C4-2B (cell line): Measurements from ENCODE around the gene RASGEF1B.
A peak's percentile ranks its signal among the peaks of the same experiment; 100 is the strongest.

Experiments used
- H3K27ac ChIP-seq: fragments of 450-650 bp; 2 replicates; pipeline ENCODE4 v1.5.1; 2017
- CTCF ChIP-seq: fragments of 450-650 bp; conservative IDR thresholded peaks from 2 replicates; pipeline ENCODE4 v1.5.1; 2017; ENCODE audit warnings: mild to moderate bottlenecking
- ZFX ChIP-seq: fragments of 450-650 bp; IDR thresholded peaks from 2 replicates; pipeline ENCODE4 v1.6.1; 2017

Gene RASGEF1B

GRCh38 chr4:81468678-81469077, 3.0 kb downstream of the RASGEF1B start:
- no peak overlapping the region for H3K27ac ChIP-seq
- TF ChIP-seq CTCF (no peak), ZFX (no peak)

GRCh38 chr4:81467672-81467964, 4.1 kb downstream of the RASGEF1B start:
- no peak overlapping the region for H3K27ac ChIP-seq
- TF ChIP-seq ZFX (no peak), CTCF (peak; percentile 66)

GRCh38 chr4:81466841-81467671, 4.7 kb downstream of the RASGEF1B start:
- no peak for TF ChIP-seq ZFX
- peak; percentile 86 for TF ChIP-seq CTCF
- no peak overlapping the region for H3K27ac ChIP-seq

GRCh38 chr4:81465406-81466340, 6.0 kb downstream of the RASGEF1B start:
- H3K27ac ChIP-seq, result no peak overlapping the region
- no peak for TF ChIP-seq ZFX
- TF ChIP-seq CTCF, result no peak

- TF ChIP-seq CTCF, result no peak
- H3K27ac ChIP-seq, result no peak overlapping the region
Observed at GRCh38 chr4:81460834-81461233, 10.9 kb downstream of the RASGEF1B start.

GRCh38 chr4:81460191-81460701, 11.5 kb downstream of the RASGEF1B start:
- TF ChIP-seq ZFX (no peak), CTCF (no peak)
- no peak overlapping the region for H3K27ac ChIP-seq

- no peak overlapping the region for H3K27ac ChIP-seq
- TF ChIP-seq CTCF (no peak), ZFX (no peak)
Observed at GRCh38 chr4:81459228-81459627, 12.5 kb downstream of the RASGEF1B start.
